Loucy (cell line): ENCODE measurements around the gene PLIN4.

Experiments used
- H2AFZ ChIP-seq: fragments of 200-600 bp; sonication (generic); 2 replicates; pipeline ENCODE4 v1.6.0; 2016; ENCODE audit warnings: antibody characterized with exemption, mild to moderate bottlenecking, low read length, moderate library complexity
- H3F3A ChIP-seq: fragments of 200-600 bp; 2 replicates; pipeline ENCODE4 v1.6.0; 2016; ENCODE audit warnings: antibody characterized with exemption, low read depth, mild to moderate bottlenecking
- H3K27me3 ChIP-seq: fragments of 200-600 bp; sonication (generic); 2 replicates; pipeline ENCODE4 v1.6.1; 2014; ENCODE audit warnings: low read length, mild to moderate bottlenecking; ENCODE audit not compliant: insufficient read depth, poor library complexity, severe bottlenecking
- H3K36me3 ChIP-seq: fragments of 200-600 bp; sonication (generic); 2 replicates; pipeline ENCODE4 v1.6.1; 2016; ENCODE audit warnings: low read length; ENCODE audit not compliant: insufficient read depth
- H3K4me1 ChIP-seq: fragments of 200-600 bp; sonication (generic); 2 replicates; pipeline ENCODE4 v1.5.1; 2014; ENCODE audit warnings: low read length, mild to moderate bottlenecking; ENCODE audit not compliant: insufficient read depth, poor library complexity, severe bottlenecking
- H3K4me2 ChIP-seq: fragments of 200-600 bp; sonication (generic); 2 replicates; pipeline ENCODE4 v1.6.0; 2014; ENCODE audit warnings: antibody characterized with exemption, low read length, low read depth, mild to moderate bottlenecking; ENCODE audit not compliant: poor library complexity, severe bottlenecking
- H3K4me3 ChIP-seq: fragments of 200-600 bp; sonication (generic); 2 replicates; pipeline ENCODE4 v1.5.1; 2014; ENCODE audit warnings: low read length, mild to moderate bottlenecking, mixed read lengths; ENCODE audit not compliant: poor library complexity, severe bottlenecking
- H3K79me2 ChIP-seq: fragments of 200-600 bp; sonication (generic); 2 replicates; pipeline ENCODE4 v1.6.1; 2014; ENCODE audit warnings: low read length; ENCODE audit not compliant: insufficient read depth
- H3K9ac ChIP-seq: fragments of 200-600 bp; sonication (generic); 2 replicates; pipeline ENCODE4 v1.6.0; 2014; ENCODE audit warnings: mild to moderate bottlenecking, low read depth, low read length, moderate library complexity; ENCODE audit not compliant: poor library complexity, severe bottlenecking
- H3K9me2 ChIP-seq: fragments of 200-600 bp; sonication (generic); replicated peaks from 2 replicates; pipeline ENCODE4 v1.6.1; 2016; ENCODE audit warnings: low read depth, low read length, mixed read lengths
- H3K9me3 ChIP-seq: fragments of 200-600 bp; sonication (generic); 2 replicates; pipeline ENCODE4 v1.6.1; 2014; ENCODE audit warnings: mild to moderate bottlenecking, antibody characterized with exemption, low read length, low read depth; ENCODE audit not compliant: insufficient read depth
- H4K20me1 ChIP-seq: fragments of 200-600 bp; sonication (generic); 2 replicates; pipeline ENCODE4 v1.6.0; 2014; ENCODE audit warnings: antibody characterized with exemption, low read length, mild to moderate bottlenecking; ENCODE audit not compliant: insufficient read depth, poor library complexity, severe bottlenecking
- EZH2phosphoT487 ChIP-seq: fragments of 200-600 bp; IDR thresholded peaks from 2 replicates; pipeline ENCODE4 v1.6.1; 2018; ENCODE audit warnings: antibody characterized with exemption, mild to moderate bottlenecking, moderate library complexity, borderline replicate concordance
- TF ChIP-seq, protein P1 (sequence below): fragments of 200-600 bp; sonication (generic); conservative IDR thresholded peaks from 2 replicates; pipeline ENCODE4 v1.5.1; 2014; ENCODE audit warnings: mild to moderate bottlenecking, antibody characterized with exemption, low read length

The PLIN4 gene

GRCh38 chr19:4553775-4554174 lies 35.5 kb upstream of the PLIN4 start:
- no peaks in the 10 kb centered on the region for H3K36me3 ChIP-seq
- no peaks in the 10 kb centered on the region for H3K4me1 ChIP-seq
- H3K9me3 ChIP-seq = no peaks in the 10 kb centered on the region
- H3K27me3 ChIP-seq = no peaks in the 10 kb centered on the region
- H3F3A ChIP-seq = no peaks in the 10 kb centered on the region
- H2AFZ ChIP-seq = no peak overlapping the region
- H4K20me1 ChIP-seq = no peaks in the 10 kb centered on the region
- no peak overlapping the region for H3K9ac ChIP-seq
- no peak overlapping the region for H3K4me2 ChIP-seq
- no peaks in the 10 kb centered on the region for H3K79me2 ChIP-seq
- no peaks in the 10 kb centered on the region for H3K9me2 ChIP-seq
- H3K4me3 ChIP-seq = no peak overlapping the region
- no peak for TF ChIP-seq EZH2phosphoT487
- TF ChIP-seq, protein P1, sequence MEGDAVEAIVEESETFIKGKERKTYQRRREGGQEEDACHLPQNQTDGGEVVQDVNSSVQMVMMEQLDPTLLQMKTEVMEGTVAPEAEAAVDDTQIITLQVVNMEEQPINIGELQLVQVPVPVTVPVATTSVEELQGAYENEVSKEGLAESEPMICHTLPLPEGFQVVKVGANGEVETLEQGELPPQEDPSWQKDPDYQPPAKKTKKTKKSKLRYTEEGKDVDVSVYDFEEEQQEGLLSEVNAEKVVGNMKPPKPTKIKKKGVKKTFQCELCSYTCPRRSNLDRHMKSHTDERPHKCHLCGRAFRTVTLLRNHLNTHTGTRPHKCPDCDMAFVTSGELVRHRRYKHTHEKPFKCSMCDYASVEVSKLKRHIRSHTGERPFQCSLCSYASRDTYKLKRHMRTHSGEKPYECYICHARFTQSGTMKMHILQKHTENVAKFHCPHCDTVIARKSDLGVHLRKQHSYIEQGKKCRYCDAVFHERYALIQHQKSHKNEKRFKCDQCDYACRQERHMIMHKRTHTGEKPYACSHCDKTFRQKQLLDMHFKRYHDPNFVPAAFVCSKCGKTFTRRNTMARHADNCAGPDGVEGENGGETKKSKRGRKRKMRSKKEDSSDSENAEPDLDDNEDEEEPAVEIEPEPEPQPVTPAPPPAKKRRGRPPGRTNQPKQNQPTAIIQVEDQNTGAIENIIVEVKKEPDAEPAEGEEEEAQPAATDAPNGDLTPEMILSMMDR = no peak

GRCh38 chr19:4553092-4553695 lies 34.9 kb upstream of the PLIN4 start:
- Histone ChIP-seq H4K20me1 (no peaks in the 10 kb centered on the region), H3K4me2 (no peak overlapping the region), H3K9me3 (no peaks in the 10 kb centered on the region), H3K9me2 (no peaks in the 10 kb centered on the region), H3K4me1 (no peaks in the 10 kb centered on the region), H3K36me3 (no peaks in the 10 kb centered on the region), H2AFZ (no peak overlapping the region), H3K9ac (no peak overlapping the region), H3K79me2 (no peaks in the 10 kb centered on the region), H3F3A (no peaks in the 10 kb centered on the region), H3K4me3 (no peak overlapping the region), H3K27me3 (no peaks in the 10 kb centered on the region)
- no peak for TF ChIP-seq EZH2phosphoT487
- TF ChIP-seq, protein P1 = no peak

DNA sequence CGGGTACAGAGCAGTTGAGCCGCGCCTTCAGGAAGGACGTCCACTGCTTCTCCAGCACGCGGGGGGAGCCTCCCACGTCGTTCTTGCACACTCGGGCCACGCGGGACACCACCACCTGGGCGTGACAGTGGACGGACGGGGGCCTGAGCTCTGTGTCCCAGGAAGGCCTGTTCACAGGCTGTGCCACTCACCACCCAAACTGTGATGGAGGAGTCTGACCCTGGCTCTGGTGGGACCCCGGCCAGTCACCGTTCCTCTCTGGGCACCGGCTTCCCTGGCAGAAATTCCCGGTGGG lies 34.2 kb upstream of the PLIN4 start:
- no peaks in the 10 kb centered on the region for H3K79me2 ChIP-seq
- no peak overlapping the region for H2AFZ ChIP-seq
- no peak overlapping the region for H3K9ac ChIP-seq
- H3K4me3 ChIP-seq = no peak overlapping the region
- no peaks in the 10 kb centered on the region for H3K36me3 ChIP-seq
- H4K20me1 ChIP-seq = no peaks in the 10 kb centered on the region
- H3F3A ChIP-seq = no peaks in the 10 kb centered on the region
- no peaks in the 10 kb centered on the region for H3K9me2 ChIP-seq
- H3K27me3 ChIP-seq = no peaks in the 10 kb centered on the region
- H3K4me2 ChIP-seq = no peak overlapping the region
- no peaks in the 10 kb centered on the region for H3K4me1 ChIP-seq
- TF ChIP-seq, protein P1 = no peak
- no peak for TF ChIP-seq EZH2phosphoT487
- H3K9me3 ChIP-seq = no peaks in the 10 kb centered on the region
